Activated T-cell treated with anti-CD3 and anti-CD28 coated beads, Interleukin-2, amount 50 U/mL, for 72 hours (primary cell): ENCODE measurements around the gene OR2H2. TPM values are rescaled to one million over a fixed set of nuclear protein-coding genes. Genes with fewer than 3 reads are reported as not detected.

Experiments
- total RNA-seq, 2 donors: library from RNA; stranded (reverse); gene quantifications; one replicate each; pipeline ENCODE4 v1.2.3, GENCODE V29; 2022

The OR2H2 gene
- total RNA-seq, 2 donors from 2014 or later = not detected

Other genes with a start within 250 kb of the OR2H2 start
- gene OR5V1, start 216.3 kb upstream of the OR2H2 start, total RNA-seq = not detected
- gene OR12D3, start 209.8 kb upstream of the OR2H2 start, total RNA-seq = not detected
- not detected for gene OR12D2, start 189.5 kb upstream of the OR2H2 start, total RNA-seq
- gene OR12D1, start 170.2 kb upstream of the OR2H2 start, total RNA-seq = not detected
- gene OR10C1, start 145.8 kb upstream of the OR2H2 start, total RNA-seq = not detected
- not detected for gene OR11A1, start 128.1 kb upstream of the OR2H2 start, total RNA-seq
- gene OR2H1, start 128.0 kb upstream of the OR2H2 start, total RNA-seq = not detected
- not detected for gene MAS1L, start 97.2 kb upstream of the OR2H2 start, total RNA-seq
- gene UBD, start 25.4 kb upstream of the OR2H2 start, total RNA-seq = 1 to 10 TPM; 1.3 to 2.1 TPM
- gene GABBR1, start 48.1 kb downstream of the OR2H2 start, total RNA-seq = 10 to 100 TPM; 21.7 to 26.6 TPM
- gene MOG, start 72.0 kb downstream of the OR2H2 start, total RNA-seq = not detected
- gene ZFP57, start 96.0 kb downstream of the OR2H2 start, total RNA-seq = 1 to 10 TPM in 1 of 2 donors, not detected in 1; 6.3 TPM
- gene HLA-F, start 138.3 kb downstream of the OR2H2 start, total RNA-seq = 100 to 1,000 TPM; 238 to 275 TPM
- gene HLA-G, start 242.7 kb downstream of the OR2H2 start, total RNA-seq = under 1 TPM in 1 of 2 donors, not detected in 1; 0.37 TPM